ENCODE measurements around the gene IGF2R.

The IGF2R gene

GRCh38 chr6:160142115-160142715, 173.3 kb downstream of the IGF2R start:
- no peak for DNase-seq

DNA sequence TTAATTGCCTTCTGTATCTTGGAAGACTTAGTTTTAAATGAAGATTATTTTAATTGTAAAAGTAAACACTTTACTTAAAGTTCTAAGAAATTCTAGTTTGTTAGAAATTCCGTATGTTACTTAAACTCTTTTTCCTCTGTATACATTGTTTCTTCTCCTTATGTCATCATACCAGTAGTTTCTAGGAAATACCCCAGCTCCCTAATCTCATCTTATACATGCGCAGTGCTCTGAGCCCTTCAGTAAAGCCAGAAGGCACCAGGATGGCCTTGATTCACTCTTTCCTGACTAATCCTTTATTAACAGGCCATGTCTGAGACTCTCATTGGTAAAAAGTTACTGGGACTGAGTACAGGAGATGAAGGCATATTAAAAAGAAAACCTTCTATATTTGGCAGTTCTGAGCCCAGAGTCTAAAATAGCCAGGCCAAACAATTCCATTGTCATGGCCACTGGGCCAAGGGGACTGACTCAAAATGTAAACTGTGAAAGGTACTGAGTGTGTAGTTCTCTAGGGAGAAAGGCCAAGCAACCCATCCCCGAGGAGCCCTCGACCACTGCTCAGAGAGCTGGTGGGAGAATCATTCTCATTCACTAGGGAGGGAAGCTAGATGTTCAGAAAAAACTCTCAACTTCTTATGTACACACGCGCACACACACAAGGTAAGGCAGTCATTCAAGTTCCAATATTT, 177.7 kb downstream of the IGF2R start:
- no peak for DNase-seq

DNA sequence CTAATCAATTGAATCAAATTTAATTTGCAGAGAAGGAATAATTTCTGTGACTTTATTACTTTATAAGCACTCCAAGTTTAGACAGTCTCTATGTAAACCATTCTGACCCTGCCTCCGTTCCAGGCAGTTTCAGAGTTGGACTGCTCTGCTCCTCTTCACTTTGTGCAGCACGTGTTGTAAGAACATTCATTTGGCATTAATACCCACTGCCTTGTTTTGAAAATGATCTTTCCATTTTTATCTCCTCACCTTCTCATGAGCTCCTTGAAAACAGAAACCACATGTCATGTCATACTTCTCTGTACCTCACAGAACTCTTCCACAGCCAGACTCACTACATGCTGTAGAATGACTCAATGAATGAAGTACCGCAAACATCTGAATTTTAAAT, 178.3 kb downstream of the IGF2R start:
- no peak for DNase-seq

DNA sequence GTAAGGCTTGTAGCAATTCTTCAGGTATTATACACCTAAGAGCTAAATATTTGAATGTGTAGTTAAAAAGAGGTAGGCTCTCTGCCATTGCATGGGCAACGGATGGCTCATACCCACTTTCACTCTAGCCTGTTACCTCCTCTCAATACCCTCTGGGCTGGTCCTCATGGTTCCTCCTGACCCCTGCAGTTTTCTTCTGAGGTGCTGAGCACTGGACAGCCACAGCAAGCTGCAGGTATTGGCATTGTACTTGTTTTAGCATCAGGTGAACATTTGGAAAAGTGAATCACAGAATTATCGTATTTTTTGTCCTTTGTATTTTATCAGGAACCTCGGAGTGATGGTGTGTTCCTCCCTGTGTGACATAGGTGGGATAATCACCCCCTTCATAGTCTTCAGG, 185.6 kb downstream of the IGF2R start:
- no peak for DNase-seq

GRCh38 chr6:160156842-160157241, 188.0 kb downstream of the IGF2R start:
- DNase-seq, result no peak

- no peak for DNase-seq
These were observed 191.6 kb downstream of the IGF2R start for GRCh38 chr6:160160450-160160849.

Measured in bone marrow (tissue), 2 donors.